ENCODE measurements around the gene PI16. TPM values are rescaled to one million over a fixed set of nuclear protein-coding genes. Genes with fewer than 3 reads are reported as not detected.

Gene PI16
- polyA plus RNA-seq, 1 donor from 2014 or later: not detected

GRCh38 chr6:36983538-36983937 is 29.0 kb downstream of the PI16 start:
- no peaks in the 10 kb centered on the region for H3K36me3 ChIP-seq (ENCODE audit: insufficient read depth, low read length)
- H4K20me1 ChIP-seq (ENCODE audit: insufficient read depth): peaks cover 7% of the 10 kb centered on the region
- no peak overlapping the region for H3K4me2 ChIP-seq (ENCODE audit: low read length)
- no peaks in the 10 kb centered on the region for H3K9me2 ChIP-seq (ENCODE audit: insufficient read depth, low read length)
- no peak for TF ChIP-seq TAF1 (IDR thresholded peaks at IDR 0.05; ENCODE audit: low read depth)
- no peak for TF ChIP-seq SMC3 (conservative IDR thresholded peaks at IDR 0.05; ENCODE audit: poor library complexity)
- no peak for TF ChIP-seq EZH2 (IDR thresholded peaks at IDR 0.05; ENCODE audit: borderline replicate concordance, insufficient read depth, low read length, poor library complexity, severe bottlenecking)
- no peak for TF ChIP-seq CTCF (IDR thresholded peaks at IDR 0.05; ENCODE audit: poor library complexity, severe bottlenecking)
- no peak for TF ChIP-seq REST (IDR thresholded peaks at IDR 0.05; ENCODE audit: borderline replicate concordance)
- TF ChIP-seq POLR2AphosphoS5 (IDR thresholded peaks at IDR 0.05): no peak
- no peak for TF ChIP-seq MXI1 (conservative IDR thresholded peaks at IDR 0.05; ENCODE audit: poor library complexity, severe bottlenecking)
- no peak for TF ChIP-seq RAD21 (conservative IDR thresholded peaks at IDR 0.05)
- TF ChIP-seq EP300 (conservative IDR thresholded peaks at IDR 0.05; ENCODE audit: poor library complexity, severe bottlenecking): no peak
- no peaks in the 10 kb centered on the region for H3K9me3 ChIP-seq (ENCODE audit: low read length)
- no peak overlapping the region for H3K9ac ChIP-seq (ENCODE audit: low read length)
- H3K27ac ChIP-seq (ENCODE audit: low read length): no peak overlapping the region
- no peak overlapping the region for H2AFZ ChIP-seq (ENCODE audit: low read depth, low read length)
- peaks cover 47% of the 10 kb centered on the region for H3K79me2 ChIP-seq (replicated peaks; ENCODE audit: insufficient read depth, low read length)
- H3K27me3 ChIP-seq (ENCODE audit: insufficient read depth, low read depth, low read length): no peaks in the 10 kb centered on the region
- peak overlapping the region; percentile 89 for H3K4me3 ChIP-seq (ENCODE audit: low read length)
- no peaks in the 10 kb centered on the region for H3F3A ChIP-seq (ENCODE audit: insufficient read depth, low read length, poor library complexity, severe bottlenecking)

GRCh38 chr6:36984581-36985416 is 30.3 kb downstream of the PI16 start:
- Histone ChIP-seq H3K9me3 (ENCODE audit: low read length) (no peaks in the 10 kb centered on the region), H3K9me2 (ENCODE audit: insufficient read depth, low read length) (no peaks in the 10 kb centered on the region), H3K79me2 (replicated peaks; ENCODE audit: insufficient read depth, low read length) (peaks cover 47% of the 10 kb centered on the region), H3F3A (ENCODE audit: insufficient read depth, low read length, poor library complexity, severe bottlenecking) (no peaks in the 10 kb centered on the region), H3K9ac (ENCODE audit: low read length) (peak overlapping the region; percentile 92), H3K27ac (ENCODE audit: low read length) (peak overlapping the region; percentile 89), H3K27me3 (ENCODE audit: insufficient read depth, low read depth, low read length) (no peaks in the 10 kb centered on the region), H3K4me2 (ENCODE audit: low read length) (peak overlapping the region; percentile 95), H2AFZ (ENCODE audit: low read depth, low read length) (no peak overlapping the region), H3K4me3 (ENCODE audit: low read length) (peak overlapping the region; percentile 89), H4K20me1 (ENCODE audit: insufficient read depth) (peaks cover 7% of the 10 kb centered on the region), H3K36me3 (ENCODE audit: insufficient read depth, low read length) (no peaks in the 10 kb centered on the region)
- TF ChIP-seq POLR2AphosphoS5 (IDR thresholded peaks at IDR 0.05): peak; percentile 48
- TF ChIP-seq TAF1 (IDR thresholded peaks at IDR 0.05; ENCODE audit: low read depth): peak; percentile 60
- no peak for TF ChIP-seq SMC3 (conservative IDR thresholded peaks at IDR 0.05; ENCODE audit: poor library complexity)
- no peak for TF ChIP-seq MXI1 (conservative IDR thresholded peaks at IDR 0.05; ENCODE audit: poor library complexity, severe bottlenecking)
- TF ChIP-seq EP300 (conservative IDR thresholded peaks at IDR 0.05; ENCODE audit: poor library complexity, severe bottlenecking): peak; percentile 23

Data from neural cell (in vitro differentiated cells).